Measurements from ENCODE around the gene NHERF2.

- no peak for TF ChIP-seq POLR2A (IDR thresholded peaks at IDR 0.05; ENCODE audit: extremely low read depth, insufficient read length)
- TF ChIP-seq, protein P1, sequence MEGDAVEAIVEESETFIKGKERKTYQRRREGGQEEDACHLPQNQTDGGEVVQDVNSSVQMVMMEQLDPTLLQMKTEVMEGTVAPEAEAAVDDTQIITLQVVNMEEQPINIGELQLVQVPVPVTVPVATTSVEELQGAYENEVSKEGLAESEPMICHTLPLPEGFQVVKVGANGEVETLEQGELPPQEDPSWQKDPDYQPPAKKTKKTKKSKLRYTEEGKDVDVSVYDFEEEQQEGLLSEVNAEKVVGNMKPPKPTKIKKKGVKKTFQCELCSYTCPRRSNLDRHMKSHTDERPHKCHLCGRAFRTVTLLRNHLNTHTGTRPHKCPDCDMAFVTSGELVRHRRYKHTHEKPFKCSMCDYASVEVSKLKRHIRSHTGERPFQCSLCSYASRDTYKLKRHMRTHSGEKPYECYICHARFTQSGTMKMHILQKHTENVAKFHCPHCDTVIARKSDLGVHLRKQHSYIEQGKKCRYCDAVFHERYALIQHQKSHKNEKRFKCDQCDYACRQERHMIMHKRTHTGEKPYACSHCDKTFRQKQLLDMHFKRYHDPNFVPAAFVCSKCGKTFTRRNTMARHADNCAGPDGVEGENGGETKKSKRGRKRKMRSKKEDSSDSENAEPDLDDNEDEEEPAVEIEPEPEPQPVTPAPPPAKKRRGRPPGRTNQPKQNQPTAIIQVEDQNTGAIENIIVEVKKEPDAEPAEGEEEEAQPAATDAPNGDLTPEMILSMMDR (IDR thresholded peaks at IDR 0.05; ENCODE audit: low read depth, low read length): no peak
- TF ChIP-seq MYC (IDR thresholded peaks at IDR 0.05; ENCODE audit: low read depth, low read length): no peak
- TF ChIP-seq, protein P2, sequence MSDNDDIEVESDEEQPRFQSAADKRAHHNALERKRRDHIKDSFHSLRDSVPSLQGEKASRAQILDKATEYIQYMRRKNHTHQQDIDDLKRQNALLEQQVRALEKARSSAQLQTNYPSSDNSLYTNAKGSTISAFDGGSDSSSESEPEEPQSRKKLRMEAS (IDR thresholded peaks at IDR 0.05; ENCODE audit: low read depth, low read length): no peak
Observed at GRCh38 chr16:2026461-2027023, at the start of gene NHERF2.

All from NB4 (cell line).